GM21737 (cell line): ENCODE measurements around the gene PROSER3.
"Not testable (repeated sequence)": the region's sequence is repeated elsewhere in the genome, so short reads cannot be mapped to it uniquely, and the experiment has no call there.

Experiments
- ATAC-seq: cut with Tn5 transposase; IDR thresholded peaks from one replicate; pipeline ENCODE4 v1.9.1; 2021; ENCODE audit warnings: mild to moderate bottlenecking, moderate library complexity; ENCODE audit not compliant: unreplicated experiment

The PROSER3 gene

DNA sequence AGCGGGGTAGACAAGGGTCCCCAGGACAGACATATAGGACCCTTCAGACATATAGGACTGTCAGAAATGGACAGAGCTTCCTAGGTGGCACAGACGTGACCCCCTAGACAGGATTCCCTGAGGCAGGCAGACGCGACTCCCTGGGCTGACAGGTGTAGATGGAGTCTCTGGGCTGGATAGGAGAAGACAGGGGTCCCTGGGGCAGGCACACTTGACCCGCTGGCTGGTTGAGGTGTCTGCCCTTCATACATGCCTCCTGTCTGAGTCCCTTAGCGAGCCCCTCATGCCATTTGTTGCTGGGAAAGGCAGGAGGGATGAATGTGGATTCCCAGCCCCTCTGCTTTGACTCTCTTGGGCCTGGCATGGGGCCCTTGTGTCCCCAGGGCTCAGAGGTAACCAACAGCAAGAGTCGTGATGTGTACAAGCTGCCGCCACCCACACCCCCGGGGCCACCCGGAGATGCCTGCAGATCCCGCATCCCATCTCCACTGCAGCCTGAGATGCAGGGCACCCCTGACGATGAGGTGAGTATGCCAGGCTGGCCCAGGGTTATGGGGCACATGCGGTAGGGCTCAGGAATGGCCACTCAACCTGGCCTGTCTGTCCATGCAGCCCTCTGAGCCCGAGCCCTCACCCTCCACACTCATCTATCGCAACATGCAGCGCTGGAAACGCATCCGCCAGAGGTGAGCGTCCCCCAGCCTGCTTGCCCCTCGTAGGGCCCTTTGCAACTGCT, 4.2 kb upstream of the PROSER3 start:
- ATAC-seq, result no peak

DNA sequence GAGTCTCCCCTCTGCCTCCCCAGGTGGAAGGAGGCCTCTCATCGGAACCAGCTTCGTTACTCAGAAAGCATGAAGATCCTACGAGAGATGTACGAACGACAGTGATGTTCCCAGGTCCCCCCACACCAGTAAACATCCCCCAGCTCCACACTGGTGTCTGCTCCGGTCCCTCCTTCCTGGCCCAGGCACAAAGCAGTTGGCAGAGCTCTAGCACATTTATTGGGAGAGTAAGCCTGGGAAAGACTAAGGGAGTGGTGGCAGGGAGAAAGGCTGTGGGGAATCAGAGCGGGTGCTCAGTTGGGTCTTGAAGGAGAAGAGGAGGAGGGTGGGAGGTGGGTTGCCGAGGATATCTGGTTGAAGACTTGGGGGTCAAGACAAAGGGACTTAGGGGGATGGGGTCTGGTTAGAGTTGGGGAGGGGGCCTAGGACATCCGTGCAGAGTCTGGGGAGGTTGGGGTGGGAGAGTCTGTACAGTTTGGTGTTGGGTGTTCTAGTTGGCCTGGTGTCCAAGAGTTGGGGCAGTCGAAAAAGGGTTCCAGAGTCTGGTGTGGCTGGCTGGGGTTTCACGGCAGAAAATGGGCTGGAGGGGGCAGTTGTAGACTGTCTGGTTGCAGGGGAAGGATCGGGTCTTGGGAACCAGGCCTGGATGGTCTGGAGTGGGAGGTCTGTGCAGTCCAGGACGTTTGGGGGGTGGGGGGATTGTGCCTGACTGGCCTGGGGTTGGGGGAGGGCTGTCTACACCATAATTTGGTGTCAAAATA, 3.4 kb upstream of the PROSER3 start:
- no peak for ATAC-seq

DNA sequence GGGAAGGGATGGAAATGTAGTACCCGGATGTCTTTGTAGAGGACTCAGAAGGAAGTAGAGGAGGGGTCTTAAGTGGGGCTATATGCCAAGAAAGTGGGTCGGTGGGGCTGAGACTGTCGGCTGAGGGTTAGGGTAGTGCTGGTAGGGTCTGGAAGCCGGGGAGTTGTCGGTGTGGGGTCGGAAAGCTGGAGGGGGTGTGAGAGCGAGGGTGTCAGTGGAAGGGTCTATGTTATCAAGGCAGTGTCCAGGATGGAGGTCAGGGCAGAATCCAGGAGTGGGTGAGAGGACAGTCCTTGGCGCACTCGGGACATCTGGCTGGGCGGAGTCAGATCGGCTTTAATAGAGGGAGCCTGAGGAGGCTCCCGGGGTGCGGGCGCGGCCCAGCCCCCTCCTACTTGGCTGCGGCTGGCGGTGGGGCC, 2.8 kb upstream of the PROSER3 start:
- no peak for ATAC-seq

DNA sequence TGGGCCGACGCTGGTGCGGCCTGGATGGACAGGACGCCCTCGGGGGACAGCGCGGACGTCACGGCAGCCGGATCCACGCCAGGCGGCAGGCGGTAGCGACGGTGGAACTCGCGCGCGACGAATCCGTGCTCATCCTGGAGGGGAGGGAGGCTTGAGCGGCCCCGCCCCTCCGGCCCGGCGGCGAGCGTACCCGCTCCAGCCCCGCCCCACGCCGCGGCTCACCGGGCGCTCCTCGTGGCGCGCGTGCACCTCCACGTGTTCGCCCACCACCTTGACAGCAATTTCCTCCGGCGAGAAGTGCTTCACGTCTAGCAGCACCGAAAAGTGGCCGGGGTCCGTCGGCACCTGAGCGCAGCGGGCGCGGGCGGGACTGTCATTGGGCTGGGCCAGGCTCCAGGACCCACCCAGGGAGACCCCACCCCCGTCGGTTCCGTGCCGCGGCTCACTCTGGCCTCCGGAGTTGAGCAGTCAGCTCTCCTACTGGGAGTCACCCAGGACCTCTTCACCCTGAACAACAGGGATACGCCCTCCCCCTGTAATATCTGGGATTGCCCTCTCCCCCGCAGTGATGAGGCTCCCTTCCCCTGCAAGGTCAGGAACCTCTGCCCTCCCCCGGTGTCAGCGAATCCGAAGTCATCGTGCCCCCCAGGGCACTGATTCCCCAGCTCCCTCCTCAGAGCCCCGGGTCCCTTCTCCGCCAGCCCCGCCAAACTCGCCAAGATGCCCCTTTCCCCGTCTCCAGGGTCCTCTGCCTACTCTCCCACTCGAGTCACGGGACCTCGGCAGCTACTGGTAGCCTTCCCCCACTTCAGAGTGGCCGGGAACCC, 2.2 kb upstream of the PROSER3 start:
- ATAC-seq, result no peak

DNA sequence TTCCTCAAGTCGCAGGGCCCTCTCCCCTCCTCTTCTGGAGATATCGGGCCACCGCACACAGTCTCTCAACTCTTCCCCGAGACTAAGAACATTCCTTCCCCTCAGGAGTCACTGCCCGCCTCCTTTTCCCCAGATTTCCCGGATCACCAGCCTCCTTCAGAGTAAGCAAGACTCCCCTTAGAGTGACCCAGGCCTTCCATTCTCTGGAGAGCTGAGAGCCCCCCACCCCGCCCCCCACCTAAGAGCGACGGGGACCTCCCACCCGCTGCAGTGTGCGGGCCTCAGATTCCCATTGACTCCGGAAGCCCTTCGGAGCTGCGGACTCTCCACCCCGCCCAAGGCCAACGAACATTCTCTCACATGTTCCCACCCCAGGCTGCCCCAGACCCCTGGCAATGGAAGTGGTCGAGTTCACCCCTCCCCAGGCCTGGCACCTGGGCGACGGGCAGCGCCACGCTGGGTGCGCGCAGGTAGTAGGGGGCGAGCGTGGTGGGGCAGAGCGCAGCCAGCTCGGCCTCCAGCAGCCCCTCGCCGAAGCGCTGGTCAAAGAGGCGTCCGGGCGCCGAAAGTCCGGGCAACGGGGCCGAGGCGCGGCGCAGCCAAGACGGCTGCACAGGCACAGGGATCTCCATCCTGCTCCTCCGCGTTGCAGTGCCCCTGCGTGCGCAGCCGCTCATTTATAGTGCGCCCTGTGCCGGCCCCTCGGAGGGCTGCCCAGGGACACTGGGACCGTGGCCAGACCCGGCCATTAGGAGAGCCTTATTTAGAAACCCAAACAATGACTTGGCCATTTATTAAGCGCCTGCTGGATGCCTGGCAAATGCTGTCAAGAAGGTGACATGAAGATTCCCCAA, 1.4 kb upstream of the PROSER3 start, which contains the start of gene HSPB6:
Gene HSPB6, minus strand, starts transcription at position 653 of the 854 bp plus-strand sequence. Its CDS starts 21 bp downstream, at position 632.
- ATAC-seq, result no peak

DNA sequence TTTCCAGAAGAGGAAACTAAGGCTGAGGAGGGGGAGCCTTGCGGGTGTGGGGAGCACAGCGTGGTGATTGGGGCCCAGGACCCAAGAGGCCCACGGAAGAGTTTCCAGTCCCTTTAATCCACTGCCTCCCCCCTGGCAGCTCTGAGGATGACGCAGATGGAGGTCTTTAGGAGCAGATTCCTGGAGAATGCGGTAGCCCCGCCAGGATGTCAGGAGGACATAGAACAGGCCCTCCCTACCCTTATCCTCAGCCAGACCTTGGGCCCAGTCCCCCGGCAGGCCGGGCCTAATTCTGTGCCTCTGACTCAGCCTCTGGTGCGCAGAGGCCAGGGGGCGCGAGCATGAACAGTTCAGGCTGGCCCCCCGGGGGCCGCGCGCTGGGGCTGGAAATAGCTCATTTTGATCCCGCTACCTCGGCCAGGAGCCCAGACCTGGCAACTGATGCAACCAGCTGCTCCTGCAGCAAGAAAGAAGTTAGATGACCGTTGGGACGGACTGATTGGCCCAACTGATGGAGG, 686 bp upstream of the PROSER3 start:
- no peak for ATAC-seq

DNA sequence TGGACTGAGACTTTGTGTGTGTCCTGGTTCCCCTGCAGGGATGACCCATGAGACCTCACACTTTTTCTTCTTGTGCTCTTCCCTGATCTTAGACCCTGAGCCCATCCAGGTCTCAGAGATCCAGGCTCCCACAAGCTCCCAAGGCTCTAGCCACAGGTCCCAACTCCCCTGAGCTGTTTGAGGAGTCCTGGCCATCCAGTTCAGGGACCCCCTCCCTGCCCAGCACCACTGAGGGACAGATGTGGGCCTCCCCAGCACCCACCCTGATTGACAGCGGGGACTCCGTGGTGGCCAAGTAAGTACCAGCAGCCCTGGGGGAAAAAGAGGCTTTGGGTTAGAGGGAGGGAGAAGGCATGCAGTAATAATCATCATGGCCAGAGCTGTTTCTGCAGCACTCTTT, 1.7 kb downstream of the PROSER3 start:
- ATAC-seq, result no peak

DNA sequence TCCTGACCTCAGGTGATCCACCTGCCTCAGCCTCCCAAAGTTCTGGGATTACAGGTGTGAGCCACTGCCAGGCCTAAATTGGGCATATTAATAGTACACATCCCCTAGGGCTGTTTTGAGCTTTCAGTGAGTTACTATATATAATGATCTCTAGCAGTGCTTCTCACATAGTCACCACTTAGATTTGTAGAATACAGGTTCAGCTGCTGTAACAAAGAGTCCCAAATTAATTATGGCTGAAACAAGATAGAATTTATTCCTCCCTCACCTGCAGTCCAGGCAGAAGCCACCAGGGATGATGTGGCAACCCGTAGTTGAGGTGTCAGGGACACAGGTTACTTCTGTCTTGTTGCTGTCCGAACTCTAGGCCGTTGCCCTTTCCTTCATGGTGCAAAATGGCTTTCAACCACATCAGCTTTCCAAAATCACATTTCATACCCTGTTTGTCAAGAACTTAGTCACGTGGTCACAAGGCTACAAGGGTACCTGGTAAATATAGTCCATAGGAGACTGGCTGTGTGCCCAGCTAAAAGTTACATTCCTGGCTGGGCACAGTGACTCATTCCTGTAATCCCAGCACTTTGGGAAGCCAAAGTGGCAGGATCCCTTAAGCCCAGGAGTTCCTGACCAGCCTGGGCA, 2.9 kb downstream of the PROSER3 start:
- ATAC-seq, result no peak

DNA sequence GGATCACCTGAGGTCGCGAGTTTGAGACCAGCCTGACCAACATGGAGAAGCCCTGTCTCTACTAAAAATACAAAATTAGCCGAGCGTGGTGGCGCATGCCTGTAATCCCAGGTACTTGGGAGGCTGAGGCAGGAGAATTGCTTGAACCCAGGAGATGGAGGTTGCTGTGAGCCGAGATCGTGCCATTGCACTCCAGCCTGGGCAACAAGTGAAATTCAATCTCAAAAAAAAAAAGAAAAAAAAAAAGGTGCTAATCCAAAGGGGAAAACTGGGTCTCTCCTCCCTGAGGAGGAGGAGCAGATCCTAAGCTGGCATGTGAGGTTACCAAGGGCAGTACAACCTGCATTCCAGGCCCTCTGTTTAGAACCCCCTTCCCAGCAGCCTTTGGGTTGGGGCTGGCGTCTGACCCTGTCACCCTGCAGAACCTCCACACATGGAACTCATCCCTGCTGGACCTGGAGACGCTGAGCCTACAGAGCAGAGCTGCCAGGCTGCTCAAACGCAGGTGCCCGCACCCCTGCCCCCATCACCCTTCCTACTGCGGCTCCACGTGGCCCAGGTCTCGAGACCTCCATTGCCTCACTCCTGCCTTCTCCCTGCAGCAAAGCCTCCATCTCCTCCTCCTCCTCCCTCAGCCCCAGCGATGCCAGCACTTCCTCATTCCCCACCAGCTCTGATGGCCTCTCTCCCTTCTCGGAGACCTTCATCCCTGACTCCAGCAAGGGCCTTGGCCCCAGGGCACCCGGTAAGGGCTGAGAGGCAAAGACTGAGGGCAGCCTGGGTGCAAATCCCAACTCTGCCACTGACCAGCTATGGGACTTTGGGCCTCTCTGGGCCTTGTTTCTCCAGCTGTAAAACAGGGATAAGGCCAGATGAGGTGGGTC, 6.7 kb downstream of the PROSER3 start:
- no peak for ATAC-seq

DNA sequence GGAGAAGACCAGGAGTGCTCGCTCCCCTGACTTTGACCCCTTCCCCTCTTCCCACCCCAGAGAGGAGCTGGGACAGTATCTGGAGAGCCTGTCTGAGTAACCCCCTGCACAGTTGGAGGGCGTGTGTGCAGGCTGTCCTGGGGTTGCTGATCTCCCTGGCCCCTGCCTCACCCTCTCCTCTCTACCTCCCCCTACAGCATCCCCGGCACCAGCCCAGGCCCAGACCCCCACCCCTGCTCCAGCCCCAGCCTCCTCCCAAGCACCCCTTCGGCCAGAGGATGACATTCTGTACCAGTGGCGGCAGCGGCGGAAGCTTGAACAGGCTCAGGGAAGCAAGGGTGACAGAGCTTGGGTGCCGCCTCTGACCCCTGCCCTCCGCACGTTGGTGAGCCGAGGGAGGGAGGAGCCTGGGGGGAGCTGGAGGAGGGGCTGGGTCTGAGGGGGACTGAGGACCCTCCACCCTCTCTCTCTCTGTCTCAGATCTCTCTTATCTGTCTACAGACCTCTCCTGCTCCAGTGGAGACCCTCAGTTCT, 8.7 kb downstream of the PROSER3 start:
- no peak for ATAC-seq

DNA sequence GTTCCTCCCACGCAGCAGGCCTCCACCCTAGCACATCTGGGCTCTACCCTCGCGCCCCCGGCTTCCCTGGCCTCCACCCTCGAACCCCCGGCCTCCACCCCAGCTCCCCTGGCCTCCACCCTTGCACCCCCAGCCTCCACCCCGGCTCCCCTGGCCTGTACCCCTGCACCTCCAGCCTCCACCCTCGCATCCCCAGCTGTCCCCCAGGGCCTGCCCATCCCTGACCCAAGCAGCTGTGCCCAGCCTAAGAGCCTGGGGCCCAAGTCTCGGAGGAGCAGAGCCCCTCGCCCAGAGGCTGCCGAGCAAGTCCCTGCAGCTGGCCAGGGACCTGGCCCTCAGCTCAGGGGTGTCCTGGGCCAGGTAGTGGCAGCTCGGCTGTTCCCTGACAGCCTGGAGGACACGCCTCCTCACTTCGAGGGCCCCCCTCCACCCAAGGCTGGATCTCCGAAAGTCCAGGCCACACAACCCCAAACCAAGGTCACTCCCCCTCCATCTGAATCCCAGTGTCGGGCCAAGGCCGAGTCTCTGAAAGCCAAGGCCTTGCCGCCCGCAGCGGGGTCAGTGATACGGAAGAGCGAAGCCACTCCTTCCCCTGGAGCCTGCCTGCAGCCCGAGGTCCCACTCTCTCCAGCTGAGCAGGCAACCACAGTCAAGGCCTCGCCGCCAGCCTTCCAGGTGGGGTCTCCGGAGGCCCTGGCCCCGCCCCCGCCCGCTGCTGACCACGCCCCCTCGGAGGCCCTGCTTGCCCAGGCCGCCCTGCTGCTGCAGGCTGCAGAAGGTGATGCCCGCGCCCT, 9.5 kb downstream of the PROSER3 start:
- no peak for ATAC-seq

DNA sequence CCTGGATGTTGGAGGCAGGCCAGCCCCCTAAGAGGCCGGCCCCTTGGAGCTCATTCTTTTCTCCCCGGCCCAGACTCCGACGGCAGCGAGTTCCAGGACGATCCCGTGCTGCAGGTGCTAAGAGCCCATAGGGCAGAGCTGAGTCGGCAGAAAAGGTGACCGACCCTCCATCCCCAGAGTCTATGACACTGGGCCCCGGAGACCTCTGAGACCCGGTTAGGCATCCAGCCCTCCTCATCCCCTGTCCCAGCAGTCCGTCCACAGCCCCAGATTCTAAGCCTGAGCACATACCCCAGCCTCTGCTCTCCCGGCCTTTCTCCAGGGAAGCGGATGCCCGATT, 10.1 kb downstream of the PROSER3 start:
- no peak for ATAC-seq

DNA sequence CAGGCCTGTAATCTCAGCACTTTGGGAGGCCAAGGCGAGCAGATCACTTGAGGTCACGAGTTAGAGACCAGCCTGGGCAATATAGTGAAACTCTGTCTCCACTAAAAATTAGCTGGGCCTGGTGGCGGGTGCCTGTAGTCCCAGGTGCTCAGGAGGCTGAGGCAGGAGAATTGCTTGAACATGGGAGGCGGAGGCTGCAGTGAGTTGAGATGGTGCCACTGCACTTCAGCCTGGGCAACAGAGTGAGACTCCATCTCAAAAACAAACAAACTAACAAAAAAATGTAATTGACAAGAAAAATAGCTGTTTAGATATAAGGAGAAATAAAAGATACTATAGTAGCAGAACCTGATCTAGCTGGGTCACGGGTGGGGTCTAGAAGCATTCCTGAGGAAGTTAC, 14.4 kb downstream of the PROSER3 start:
- not testable (repeated sequence) for ATAC-seq

DNA sequence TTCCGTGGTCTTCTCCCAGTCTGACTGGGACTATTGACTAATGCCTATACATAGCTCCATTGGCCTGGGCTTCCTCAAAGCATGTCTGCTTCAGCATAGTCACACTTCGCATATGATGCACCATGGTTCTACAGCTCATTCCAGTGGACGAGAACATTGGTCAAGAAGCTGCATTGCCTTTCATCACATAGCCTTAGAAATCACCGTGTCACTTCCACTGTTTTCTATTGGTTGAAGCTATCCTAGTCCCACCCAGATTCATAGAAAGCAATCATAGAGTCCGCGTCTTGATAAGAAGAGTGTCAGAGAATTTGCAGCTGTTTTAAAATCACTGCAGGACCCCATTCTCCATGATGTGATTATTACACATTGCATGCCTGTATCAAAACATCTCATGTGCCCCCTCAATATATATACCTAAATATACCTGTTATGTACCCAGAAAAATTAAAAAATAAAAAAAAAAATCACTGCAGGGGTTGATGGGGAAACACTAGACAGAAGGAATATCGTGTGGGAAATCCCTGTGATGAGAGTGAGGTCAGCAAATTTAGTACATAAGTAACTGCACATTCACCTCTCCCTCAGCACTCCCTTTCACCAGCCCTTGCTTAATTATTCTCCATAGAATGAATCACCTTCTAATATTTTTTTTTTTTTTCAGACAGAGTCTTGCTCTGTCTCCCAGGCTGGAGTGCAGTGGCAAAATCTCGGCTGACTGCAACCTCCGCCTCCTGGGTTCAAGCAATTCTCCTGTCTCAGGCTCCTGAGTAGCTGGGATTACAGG, 15.2 kb downstream of the PROSER3 start:
- ATAC-seq, result no peak

DNA sequence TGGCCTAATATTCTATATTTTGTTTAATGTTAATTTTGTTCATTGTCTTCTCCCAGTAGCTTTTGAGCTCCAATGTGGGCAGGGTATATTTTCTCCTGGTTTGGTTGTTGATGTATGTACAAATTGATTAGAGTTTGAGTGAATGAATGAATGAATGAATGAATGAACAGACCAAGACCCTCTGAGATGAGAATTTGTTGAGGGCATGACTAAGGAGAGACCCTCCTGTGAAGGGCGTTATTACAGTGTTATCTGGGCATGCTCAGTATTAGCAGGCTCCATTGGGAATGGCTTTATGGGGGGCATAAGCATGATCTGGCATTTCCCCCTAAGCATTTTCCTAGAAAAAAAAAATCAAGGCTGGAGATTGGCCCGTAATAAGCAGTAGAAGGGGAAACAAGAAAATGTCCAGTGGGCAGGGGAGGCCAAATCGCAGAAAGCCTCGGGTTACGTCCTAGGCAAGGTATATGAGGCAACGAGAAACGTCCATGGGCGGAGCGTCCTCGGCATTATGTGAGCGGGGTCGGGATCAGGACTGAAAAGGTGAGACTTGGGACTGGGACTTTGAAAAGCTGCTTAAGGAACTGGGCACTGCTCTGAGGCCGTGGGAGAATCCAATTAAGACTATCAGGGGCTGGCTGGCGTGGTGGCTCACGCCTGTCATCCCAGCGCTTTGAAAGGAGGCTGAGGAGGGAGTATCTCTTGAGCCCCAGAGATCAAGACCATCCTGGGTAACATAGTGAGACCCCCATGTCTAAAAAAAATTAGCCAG, 16.5 kb downstream of the PROSER3 start:
- ATAC-seq, result no peak

DNA sequence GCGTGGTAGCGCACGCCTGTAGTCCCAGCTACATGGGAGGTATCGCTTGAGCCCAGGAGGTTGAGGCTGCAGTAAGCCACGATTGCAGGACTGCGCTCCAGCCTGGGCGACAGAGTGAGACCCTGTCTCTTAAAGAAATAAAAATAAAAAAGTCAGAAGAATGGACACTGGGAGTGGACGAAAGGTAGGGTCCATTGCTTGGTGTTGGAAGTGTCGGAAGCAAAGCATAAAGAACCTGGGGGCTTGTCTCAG, 17.0 kb downstream of the PROSER3 start:
- ATAC-seq, result no peak
